D721Med (cell line): ENCODE results near the gene CTNNA3.

Source experiments
- DNase-seq: peaks from one replicate; pipeline ENCODE4 v3.0.0; 2011; ENCODE audit warnings: low spot score; ENCODE audit not compliant: insufficient read length
- FAIRE-seq: peaks from 2 replicates; lab custom pipeline; 2011; peaks lifted over from hg19 to GRCh38; lab: Jason Lieb, UNC
- CTCF ChIP-seq: IDR thresholded peaks from 2 replicates; pipeline ENCODE4 v1.5.1; 2012; ENCODE audit warnings: mild to moderate bottlenecking, control low read depth; ENCODE audit not compliant: insufficient read depth; ENCODE audit errors: missing control alignments

Gene CTNNA3

GRCh38 chr10:66951896-66952295 is 744.1 kb downstream of the CTNNA3 start:
- FAIRE-seq: no peak
- no peak for TF ChIP-seq CTCF
- DNase-seq: no peak

- DNase-seq: no peak
- TF ChIP-seq CTCF: no peak
- no peak for FAIRE-seq
Observed at GRCh38 chr10:66943590-66943989, 752.4 kb downstream of the CTNNA3 start.

GRCh38 chr10:66942407-66942806 is 753.6 kb downstream of the CTNNA3 start:
- FAIRE-seq (no peak), DNase-seq (no peak)
- TF ChIP-seq CTCF: no peak

GRCh38 chr10:66941491-66941890 is 754.5 kb downstream of the CTNNA3 start:
- FAIRE-seq: no peak
- TF ChIP-seq CTCF: no peak

GRCh38 chr10:66940965-66941364 is 755.0 kb downstream of the CTNNA3 start:
- no peak for FAIRE-seq
- DNase-seq: no peak
- no peak for TF ChIP-seq CTCF

More at GRCh38 chr10:66941491-66941890, 754.5 kb downstream of the CTNNA3 start:
- DNase-seq: no peak

GRCh38 chr10:66934711-66935110 is 761.3 kb downstream of the CTNNA3 start:
- DNase-seq (no peak), FAIRE-seq (no peak)
- no peak for TF ChIP-seq CTCF

- TF ChIP-seq CTCF: no peak
- FAIRE-seq (no peak), DNase-seq (no peak)
Observed at GRCh38 chr10:66931949-66932343, 764.0 kb downstream of the CTNNA3 start.
